Activated CD4-positive, alpha-beta T cell treated with anti-CD3 and anti-CD28 coated beads, Interleukin-10, Interleukin-2, amounts not matched to agents 100 ng/mL and 50 ng/mL, durations not matched to agents 16 hours and 8 hours (primary cell): Measurements from ENCODE around the gene CRISP2.
"Not testable (repeated sequence)": the region's sequence is repeated elsewhere in the genome, so short reads cannot be mapped to it uniquely, and the experiment has no call there.

Experiments used
- DNase-seq: peaks from one replicate; pipeline ENCODE4 v3.0.0-alpha.2; 2020

CRISP2 gene

DNA sequence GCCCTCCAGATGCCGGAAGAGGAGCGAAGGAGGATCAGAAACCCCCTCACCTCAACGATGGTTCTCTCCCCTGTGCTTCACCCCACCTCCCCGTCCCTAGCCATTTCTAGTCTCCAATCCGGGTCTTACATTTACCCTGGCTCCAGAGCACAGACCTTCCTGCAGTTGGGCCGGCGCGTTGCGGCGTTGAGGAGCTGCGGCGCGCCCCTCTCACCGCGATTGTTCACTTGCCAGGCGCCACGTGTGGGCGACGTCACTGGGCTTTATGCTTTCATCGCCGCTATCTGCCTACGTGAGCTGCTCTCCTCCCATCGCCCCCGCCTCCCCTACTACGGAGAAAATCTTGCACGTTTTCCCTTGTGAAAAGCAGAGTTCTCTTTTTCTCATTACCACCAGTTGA is at the start of gene CRISP2:
CRISP2 (minus strand) TSS at position 198 of the 400 bp plus-strand sequence. CDS start 4,347 bp downstream, outside the sequence.
- no peak for DNase-seq

DNA sequence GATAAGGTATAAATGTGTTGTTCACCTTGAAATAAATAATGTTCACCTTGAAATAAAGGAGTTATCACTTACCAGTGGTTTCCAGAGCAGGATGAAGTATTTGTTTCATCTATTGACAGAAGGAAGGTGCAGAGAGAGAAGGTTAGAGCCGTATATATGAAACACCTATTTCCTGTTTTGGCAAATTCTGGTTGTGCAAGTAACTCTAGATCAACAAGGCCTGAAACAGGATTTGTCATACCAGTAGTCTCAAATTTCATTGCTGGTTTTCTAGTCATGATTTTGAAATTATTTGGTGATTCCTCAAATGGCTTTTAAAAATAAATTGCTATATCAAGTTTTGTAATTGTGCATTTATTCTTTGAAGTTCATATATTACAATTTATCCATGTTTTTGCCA is 30.9 kb upstream of the CRISP2 start, which contains the start of gene CRISP3:
CRISP3 (minus strand) TSS at position 130 of the 400 bp plus-strand sequence; CDS start at position 109, 21 bp downstream.
- no peak for DNase-seq

DNA sequence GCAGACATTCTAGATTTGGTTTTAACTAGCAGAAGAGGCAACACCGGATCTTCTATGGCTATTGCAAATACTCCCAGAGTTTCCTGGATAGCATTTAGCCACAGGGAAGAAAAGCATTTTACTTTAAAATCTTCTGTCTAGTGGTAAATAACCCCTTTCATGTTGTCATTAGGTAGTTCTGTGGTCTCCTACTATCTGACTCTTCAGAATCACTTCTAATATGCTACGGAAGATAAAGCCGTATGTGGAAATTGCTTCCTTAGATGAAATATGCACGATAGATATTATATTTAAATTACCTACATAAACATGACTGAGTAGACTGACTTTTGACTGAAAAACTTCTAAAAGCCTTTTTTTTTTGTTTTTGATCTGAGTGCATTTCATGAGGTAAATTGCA is 30.1 kb upstream of the CRISP2 start:
- DNase-seq = no peak

GRCh38 chr6:49739423-49739822 is 26.1 kb upstream of the CRISP2 start:
- DNase-seq = no peak

DNA sequence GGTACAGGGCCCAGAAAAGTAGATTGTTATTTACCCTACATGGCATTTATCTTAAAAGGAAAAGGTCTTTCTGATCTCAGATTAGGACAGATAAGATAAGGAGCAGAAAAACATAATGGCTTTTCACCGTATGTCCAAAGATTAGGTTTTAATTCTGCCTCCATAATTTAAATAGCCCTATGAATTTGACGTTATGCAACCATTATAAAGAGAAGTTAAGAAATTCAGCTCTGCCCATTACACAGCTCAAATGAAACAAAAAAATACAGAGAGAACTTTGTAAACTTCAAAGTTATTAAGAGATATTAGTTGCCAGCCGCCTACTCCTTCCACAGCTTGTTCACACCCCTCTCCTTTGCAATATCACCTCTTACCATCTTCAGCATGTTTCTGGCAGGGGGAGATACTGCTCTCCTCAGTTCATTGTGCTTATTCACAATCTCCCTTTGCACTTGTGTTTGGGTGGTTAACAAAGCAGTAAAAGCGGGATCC is 22.7 kb upstream of the CRISP2 start:
- no peak for DNase-seq

- no peak for DNase-seq
Measured at GRCh38 chr6:49733680-49734079, 20.3 kb upstream of the CRISP2 start.

DNA sequence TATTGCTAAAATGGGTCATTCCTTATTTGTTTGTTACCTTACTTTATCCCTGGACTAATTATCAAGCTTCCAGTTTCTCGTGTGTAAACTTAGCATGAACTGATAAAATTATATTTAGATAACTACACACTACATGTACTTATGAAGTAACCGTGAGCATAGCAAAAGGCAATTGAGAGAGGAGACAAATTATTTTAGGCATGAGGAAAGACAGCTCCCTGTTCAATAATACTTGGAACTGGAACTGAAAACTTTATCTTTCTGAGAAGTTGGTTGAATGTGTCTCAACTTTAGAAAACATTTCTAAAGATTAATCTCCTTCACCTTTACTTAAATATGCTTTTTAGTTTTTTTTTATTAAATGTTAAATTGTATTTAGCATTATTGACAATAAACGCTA is 19.4 kb upstream of the CRISP2 start:
- DNase-seq = no peak

DNA sequence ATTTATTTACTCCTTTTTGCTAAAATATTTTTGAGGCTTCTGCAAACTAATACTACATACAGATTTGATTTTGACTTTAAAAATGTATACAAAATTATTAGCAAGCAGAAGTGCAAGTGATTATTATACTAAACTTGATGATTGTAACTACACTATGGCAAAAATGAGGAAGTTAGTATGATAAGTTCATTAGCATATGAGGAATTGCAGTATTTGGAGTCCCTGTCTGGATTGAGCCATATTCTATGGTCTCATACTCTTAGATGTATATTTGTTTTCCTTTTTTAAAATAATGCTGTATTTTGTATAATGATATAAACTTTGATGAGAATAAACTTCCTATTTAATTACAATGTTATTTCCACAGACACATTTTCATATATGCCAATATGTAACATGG is 16.9 kb upstream of the CRISP2 start:
- no peak for DNase-seq

DNA sequence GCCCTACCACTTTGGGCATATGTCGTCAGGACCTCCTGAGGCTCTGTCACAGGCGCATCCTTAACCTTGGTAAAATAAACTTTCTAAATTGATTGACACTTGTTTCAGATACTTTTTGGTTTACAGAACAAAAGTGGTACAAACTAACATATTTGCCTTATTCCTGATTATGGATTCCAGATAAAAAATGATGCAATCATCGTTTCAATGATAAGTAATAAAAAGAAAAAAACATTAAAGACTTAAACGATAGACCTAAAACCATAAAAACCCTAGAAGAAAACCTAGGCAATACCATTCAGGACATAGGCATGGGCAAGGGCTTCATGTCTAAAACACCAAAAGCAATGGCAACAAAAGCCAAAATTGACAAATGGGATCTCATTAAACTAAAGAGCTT is 10.6 kb upstream of the CRISP2 start:
- DNase-seq = not testable (repeated sequence)

GRCh38 chr6:49721297-49721696 is 8.0 kb upstream of the CRISP2 start:
- DNase-seq = no peak

- no peak for DNase-seq
Measured at GRCh38 chr6:49720372-49720771, 7.0 kb upstream of the CRISP2 start.

DNA sequence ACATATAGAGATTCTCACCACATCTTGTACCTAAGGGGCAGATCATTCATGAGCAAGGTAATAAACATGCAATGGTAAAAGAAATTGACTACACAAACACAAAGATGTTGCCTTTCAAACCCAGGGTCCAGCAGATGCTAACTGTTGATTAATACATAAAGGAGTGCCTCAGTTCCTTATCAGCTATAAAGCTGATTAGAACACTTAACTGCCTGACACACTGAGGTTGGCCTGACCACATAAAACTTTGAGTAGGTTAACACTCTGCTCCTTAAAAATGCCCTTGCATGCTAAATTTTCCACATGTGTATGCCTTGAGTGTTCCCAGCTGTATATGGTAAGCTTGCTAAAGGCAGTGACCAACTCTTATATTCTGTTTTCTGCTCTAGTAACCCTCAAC is 14.9 kb downstream of the CRISP2 start:
- no peak for DNase-seq

DNA sequence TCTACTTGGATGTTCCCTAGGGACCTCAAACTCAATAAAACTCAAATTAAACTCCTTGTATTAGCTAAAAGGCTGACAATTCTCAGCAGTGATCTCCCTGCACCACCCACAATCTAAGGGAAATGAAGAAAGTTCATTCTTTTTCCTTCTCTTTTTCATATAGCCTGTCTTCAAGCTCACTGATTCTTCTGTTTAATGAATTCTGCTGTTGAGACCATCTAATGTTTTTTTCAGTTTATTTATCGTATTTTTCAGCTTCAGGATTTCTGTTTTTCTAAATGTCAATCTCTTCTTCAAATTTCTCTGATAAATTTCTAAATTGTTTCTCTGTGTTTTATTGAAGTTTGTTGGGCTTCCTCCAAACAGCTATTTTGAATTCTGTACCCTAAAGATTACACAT is 19.8 kb downstream of the CRISP2 start:
- DNase-seq = no peak

DNA sequence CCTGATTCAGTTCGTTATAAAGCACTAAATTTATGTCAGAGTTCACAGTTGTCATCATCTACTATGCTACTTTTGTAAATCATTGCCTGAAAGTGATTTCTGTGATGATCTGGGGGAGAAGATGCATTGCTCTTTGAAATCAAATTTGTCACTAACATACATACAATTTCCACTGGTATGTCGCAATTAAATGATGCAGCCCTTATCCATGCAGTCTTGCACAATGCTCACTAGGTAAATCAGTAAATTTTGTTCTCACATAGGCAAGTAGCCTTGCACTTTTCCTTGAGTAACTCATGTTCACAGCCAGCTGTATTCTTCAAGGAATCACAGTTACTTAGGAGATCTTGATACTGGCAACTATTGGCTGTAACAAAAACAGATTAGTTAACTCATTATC is 20.8 kb downstream of the CRISP2 start:
- DNase-seq = no peak

DNA sequence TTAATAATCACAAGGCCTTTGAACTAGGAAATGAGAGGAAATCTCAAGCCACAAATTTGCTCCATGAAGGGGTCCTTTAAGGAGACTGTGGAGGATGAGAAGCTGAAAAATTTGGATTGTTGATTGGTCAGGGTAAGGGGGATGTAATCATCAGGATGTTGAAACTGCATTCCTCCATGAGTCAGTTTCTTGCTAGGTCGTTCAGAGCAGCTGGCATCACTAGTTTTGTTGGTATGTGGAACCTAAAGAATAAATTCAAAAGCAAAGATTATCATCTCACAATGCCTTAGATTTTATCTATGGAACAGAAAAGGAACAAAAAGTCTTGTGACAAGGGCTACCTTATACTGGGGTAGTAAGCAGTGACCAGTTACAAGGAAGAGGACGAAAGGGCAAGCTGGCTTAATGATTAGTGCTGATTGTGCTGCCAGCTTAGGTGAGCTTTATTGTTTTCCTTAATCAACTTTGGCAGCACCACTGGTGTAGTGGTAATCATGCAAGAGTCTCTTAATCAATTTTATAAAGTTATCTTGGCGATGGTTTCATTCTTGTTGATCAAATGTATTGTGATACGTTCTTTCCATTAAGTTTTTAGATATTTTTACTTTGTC is 36.6 kb downstream of the CRISP2 start:
- DNase-seq = no peak

DNA sequence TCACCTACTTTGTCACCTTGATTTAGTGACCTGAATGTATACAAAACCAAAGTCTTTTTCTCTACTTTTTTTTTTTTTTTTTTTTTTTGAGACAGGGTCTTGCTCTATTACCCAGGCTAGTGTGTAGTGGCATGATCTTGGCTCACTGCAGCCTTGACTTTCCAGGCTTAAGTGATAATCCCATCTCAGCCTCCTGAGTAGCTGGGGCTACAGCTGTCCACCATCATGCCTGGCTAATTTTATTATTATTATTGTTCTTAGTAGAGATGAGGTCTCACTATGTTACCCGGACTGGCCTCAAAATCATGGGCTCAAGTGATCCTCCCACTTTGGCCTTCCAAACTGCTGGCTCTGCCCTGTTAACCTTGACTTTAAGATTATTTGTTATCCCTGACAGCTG is 37.5 kb downstream of the CRISP2 start:
- DNase-seq = no peak

DNA sequence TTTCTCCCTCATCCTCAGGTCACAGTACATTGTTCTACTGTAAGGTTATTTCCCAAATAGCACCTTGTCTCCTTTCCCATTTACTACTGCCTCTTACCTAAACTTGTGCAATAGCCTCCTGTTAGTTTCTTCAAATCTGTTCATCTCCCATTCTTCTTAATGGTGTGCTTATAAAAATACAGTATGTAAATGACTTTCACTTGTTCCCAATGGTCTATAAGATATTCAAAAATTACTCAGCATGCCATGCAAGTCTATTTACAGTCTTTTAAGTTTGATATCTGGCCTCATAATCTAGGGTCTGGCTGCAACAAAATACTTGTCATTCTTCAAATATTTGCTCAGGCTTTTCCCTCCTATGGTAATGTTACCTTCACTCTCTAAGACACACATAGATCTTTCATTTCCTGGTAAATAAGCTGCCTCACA is 45.2 kb downstream of the CRISP2 start:
- DNase-seq = no peak

DNA sequence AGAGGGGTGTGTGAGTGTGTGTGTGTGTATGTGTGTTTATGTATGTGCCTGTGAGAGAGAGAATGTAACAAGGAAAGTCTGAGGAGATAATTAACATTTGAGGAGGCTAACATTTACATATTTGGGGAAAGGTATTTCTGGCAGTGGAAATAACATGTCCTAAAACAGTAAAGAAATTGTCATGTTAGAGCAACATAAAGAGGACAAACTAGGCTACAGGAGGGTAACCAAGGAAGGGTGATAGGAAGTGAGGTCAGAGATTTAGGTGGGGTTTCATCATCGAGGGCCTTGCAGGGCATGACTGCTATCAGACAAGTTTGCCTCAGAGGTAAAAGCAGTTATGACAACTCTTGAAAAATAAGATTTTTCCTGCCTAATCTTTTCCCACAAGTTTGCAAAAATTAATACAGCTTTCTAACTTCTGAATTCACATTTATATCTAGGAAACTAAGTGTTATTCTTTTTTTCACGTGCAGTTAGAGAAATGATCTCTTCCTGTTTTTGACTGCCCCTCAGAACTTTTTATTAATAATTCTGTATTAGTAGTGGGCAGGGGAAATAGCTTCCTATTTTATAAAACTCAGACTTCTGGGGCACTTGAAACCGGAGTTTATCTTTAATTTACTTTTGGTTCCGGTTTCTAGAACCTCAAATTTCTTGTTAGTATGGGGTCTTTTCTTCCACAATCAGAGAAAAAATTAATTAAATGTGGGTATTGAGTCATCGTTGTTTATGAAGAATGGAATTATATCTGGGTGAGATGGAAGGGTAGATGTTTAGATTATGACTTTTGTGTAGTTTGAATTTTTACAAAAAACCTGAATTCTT is 46.2 kb downstream of the CRISP2 start:
- no peak for DNase-seq

- no peak for DNase-seq
Measured at GRCh38 chr6:49666480-49666879, 46.9 kb downstream of the CRISP2 start.

DNA sequence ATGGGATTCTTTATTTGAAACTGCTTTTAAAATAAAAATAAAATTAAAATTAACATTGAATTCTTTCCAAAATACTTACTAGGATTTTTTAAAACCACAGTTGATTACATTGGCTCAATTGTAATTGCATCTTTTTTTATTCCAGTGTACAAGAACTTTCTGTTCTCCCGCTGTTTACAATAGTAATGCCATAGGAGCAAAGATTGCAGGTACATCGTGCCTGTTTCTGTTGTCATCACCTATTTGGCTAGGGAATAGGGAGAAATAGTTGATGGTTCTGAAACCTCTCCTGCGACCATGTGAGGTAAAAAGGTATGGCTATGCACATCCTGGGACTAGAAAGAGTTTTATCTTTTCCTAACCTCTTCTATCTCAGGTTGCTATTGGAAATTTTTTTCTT is 48.5 kb downstream of the CRISP2 start:
- no peak for DNase-seq

GRCh38 chr6:49664054-49664453 is 49.3 kb downstream of the CRISP2 start:
- not testable (repeated sequence) for DNase-seq

DNA sequence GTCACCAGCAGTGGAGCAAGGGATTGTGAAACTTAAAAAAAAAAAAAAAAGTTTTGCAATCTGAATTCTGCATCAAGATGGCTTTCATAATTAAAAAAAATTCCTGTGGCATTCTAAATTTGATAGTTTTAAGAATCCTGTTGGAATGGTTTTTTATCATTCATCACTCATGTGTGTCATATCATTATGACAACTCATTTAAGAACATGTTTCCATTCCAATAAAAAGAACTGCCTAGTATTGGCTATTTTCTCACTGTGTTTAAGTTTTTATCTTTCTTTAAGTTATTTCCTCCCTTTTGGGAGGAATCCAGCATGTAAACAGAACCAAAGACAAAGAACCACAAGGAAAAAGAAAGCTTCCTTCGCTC is 50.5 kb downstream of the CRISP2 start:
- no peak for DNase-seq

- no peak for DNase-seq
Measured at GRCh38 chr6:49662231-49662891, 51.0 kb downstream of the CRISP2 start.

- no peak for DNase-seq
Measured at GRCh38 chr6:49653942-49654341, 59.4 kb downstream of the CRISP2 start.
